OCI-LY1 (cell line): ENCODE measurements around the gene CCDC86.

Source experiments
- CTCF ChIP-seq: fragments of 200-600 bp; sonication (generic), shearing (Covaris generic); IDR thresholded peaks from 2 replicates; pipeline ENCODE4 v1.5.1; 2017; ENCODE audit warnings: mild to moderate bottlenecking, antibody characterized with exemption, low read length, moderate library complexity, mixed read lengths
- EZH2 ChIP-seq: fragments of 200-600 bp; sonication (generic), shearing (Covaris generic); IDR thresholded peaks from 2 replicates; pipeline ENCODE4 v1.8.0; 2017; ENCODE audit warnings: borderline replicate concordance, mixed run types, mild to moderate bottlenecking, antibody characterized with exemption, low read length, moderate library complexity, mixed read lengths

DNA sequence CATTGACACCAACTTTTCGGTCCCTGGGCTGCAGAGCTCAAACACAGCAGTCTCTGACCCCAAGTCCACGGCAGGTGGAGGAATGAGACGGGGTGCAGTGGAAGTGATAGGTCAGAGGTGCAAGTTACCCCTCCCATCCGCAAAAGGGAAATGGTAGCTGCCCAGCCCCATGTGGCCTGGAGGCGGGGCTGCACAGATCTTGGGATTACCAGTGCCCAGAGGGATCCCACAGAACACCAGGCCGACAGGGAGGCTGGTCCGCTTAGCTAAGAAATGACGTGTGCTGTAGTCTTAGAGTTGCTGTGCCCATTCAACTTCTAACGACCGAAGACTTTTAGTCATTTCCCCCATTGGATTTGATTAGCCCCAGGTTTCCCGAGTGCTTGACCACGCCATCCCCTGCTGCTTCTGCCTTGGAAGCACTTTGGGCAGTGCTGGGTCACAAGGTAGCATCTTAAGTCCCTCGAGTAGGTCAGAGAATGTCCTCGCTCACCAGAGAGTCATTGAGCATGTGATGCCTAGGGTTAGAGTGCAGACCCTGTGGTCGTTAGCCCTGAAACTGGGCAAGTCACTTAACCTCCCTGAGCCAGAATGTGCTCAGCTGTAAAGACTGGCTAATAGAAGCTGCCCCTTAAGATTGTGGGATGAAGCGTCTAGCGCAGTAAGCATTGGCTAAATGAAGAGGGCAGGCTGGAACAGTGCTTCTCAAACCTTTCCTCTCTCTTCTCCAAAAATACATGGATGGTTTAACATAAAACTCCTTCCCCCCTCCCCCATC lies 9.6 kb downstream of the CCDC86 start:
- TF ChIP-seq CTCF (no peak), EZH2 (no peak)
